GM21825 (cell line): Measurements from ENCODE around the gene ZER1.
A peak's percentile ranks its signal among the peaks of the same experiment; 100 is the strongest.
"Not testable (repeated sequence)": the region's sequence is repeated elsewhere in the genome, so short reads cannot be mapped to it uniquely, and the experiment has no call there.

Experiments used
- ATAC-seq: cut with Tn5 transposase; IDR thresholded peaks from one replicate; pipeline ENCODE4 v1.9.1; 2021; ENCODE audit warnings: mild to moderate bottlenecking, moderate library complexity; ENCODE audit not compliant: unreplicated experiment

ZER1 gene

DNA sequence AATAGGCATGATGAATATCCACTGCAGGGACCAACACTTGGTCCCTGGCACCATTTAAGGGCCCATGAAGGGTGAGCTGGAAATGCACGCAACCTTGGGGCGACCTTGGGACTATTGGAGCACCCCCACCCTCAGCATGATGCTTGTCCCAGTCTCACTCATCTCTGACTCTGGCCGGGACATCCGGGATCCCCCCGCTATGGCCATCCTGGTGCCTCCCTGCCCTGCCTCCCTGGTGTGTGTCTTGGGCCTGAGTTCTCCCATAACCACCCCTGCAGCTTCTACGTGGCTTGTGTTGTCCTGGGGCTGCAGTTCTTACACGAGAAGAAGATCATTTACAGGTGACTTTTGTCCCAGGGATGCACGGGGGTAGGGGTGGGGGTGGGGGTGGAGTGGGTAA, 53.7 kb downstream of the ZER1 start:
- ATAC-seq: no peak

DNA sequence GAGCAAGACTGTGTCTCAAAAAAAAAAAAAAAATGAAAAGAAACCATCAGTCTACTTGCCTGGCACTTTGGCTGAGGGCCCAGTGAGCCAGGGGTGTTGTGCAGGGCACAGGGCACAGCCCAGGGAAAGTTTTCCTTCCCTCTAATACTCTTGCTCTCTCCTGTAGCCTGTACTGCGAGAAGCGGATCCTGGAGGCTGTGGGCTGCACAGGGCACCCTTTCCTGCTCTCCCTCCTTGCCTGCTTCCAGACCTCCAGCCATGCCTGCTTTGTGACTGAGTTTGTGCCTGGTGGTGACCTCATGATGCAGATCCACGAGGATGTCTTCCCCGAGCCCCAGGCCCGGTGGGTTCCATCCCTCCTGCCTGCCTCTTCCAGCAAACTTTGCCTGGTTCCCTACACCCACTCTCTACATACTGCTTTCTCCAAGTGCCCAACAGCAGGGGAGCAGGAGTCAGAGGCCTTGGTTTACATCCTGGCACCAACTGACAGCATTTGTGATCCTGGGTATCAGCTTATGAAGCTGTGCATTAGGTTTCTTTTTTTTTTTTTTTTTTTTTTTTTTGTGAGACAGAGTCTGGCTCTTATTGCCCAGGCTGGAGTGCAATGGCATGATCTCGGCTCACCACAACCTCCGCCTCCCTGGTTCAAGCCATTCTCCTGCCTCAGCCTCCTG, 55.0 kb downstream of the ZER1 start:
- no peak for ATAC-seq

DNA sequence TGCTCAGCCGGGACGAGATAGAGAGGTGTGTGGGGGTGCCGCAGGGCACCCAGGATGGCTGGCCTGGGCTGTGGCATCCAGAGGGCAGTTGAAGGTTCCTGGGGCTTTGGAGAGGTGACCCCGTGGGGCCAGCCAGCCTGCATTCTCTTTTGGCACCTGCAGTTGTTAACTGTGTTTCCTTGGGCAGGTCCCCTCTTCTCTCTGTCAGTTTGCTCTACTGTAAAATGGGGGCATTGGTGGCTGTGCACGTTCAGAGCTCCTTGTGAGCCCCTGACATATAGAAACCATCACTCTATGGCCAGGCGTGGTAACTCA, 56.3 kb downstream of the ZER1 start:
- no peak for ATAC-seq

DNA sequence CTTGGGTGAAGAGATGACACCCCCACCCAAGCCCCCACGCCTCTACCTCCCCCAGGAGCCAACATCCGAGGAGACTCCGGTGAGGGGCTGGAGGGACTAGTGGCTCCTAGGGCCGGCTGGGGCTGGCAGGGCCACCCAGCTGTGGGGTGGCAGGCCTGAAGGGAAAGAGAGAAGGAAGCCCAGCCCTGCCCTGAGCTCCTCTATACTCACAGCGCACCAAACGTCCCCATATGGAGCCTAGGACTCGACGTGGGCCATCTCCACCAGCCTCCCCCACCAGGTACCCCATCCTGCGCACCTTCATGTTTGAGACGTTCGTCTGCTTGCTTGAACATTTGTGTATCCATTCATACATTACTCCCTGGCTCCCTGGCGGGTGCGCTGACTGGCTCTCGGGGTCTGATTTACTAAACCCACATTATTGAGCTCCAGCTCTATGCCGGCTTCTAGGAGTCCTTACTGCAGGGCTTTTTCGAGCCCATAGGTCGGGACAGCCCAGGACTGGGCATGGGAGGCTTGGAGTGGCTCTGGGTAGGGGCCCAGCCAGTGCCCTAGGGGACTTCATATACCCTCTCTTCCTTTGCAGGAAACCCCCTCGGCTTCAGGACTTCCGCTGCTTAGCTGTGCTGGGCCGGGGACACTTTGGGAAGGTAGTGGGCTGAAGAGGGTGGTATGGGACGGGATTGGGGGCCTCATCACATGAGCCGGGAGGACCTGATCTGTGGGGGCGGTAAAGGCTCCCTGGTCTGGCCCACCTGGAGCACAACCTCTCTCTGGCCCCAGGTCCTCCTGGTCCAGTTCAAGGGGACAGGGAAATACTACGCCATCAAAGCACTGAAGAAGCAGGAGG, 56.9 kb downstream of the ZER1 start:
- ATAC-seq: no peak

DNA sequence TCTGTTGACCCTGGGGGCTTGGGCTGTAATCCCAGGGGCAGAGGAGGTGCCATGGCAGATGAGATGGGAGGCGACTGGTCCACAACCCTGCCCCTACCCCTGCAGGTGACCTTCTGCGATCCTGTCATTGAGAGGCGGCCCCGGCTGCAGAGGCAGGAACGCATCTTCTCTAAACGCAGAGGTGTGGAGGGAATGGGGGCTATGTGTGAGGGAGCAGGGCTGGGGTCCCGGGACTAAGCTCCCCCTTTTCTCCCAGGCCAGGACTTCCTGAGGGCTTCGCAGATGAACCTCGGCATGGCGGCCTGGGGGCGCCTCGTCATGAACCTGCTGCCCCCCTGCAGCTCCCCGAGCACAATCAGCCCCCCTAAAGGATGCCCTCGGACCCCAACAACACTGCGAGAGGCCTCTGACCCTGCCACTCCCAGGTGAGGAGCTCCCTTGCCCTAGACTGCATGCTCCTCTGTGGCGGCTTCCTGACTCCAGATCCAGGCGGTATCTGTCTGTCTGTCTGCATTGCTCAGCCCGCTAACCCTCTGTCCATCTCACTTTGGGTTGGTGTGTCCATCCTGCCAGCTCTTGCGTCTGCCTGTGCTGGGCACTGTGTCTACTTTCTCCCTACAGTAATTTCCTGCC, 57.7 kb downstream of the ZER1 start:
- no peak for ATAC-seq

DNA sequence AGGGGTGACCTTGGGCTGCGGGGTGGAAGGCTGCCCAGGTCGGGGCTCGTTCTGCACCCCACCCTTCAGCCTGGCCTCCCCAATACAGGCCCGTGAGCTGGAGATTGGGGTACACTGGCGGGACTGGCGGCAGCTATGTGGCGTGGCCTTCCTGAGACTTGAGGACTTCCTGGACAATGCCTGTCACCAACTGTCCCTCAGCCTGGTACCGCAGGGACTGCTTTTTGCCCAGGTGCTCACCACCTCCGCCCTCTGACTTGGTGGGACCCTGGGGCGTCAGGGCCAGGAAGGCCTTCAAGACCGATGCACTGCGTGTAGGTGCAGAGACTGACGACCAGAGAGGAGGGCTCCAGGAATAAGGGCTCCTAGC, 58.3 kb downstream of the ZER1 start:
- ATAC-seq: no peak

DNA sequence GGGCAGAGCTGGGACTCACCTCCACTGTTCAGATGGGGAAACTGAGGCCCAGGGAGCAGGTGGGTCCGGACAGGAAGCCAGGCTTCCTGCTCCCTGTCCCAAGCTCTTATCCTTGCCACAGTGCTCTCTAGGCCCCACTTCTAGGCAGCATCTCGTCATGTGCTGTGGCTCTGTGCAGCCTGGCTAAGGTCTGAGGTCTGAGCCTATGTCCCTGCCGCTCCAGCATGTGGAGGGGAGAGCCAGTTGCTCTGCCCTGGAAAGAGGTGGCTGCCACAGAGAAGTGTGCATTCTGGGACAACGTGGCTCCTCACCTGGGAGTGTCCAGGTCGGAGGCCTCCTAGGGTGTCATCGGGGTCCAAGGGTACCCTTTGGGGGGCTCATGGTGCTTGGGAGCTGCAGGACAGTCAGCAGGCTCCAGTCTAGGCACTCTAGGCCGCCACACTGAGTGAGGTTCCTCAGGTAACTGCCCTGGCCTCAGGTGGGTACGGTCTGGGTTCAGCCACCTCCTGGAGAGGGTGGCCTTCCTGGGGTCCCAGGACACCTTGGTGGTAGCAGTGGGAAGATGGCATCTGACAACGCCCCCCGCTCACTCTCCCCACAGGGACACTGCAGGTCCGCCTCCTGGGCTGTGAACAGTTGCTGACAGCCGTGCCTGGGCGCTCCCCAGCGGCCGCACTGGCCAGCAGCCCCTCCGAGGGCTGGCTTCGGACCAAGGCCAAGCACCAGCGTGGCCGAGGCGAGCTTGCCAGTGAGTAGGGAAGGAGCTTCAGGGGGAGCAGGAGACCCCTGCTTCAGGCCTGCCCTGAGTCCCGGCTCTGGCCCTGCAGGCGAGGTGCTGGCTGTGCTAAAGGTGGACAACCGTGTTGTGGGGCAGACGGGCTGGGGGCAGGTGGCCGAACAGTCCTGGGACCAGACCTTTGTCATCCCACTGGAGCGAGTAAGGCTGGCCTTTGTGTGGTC, 59.0 kb downstream of the ZER1 start:
- no peak for ATAC-seq

DNA sequence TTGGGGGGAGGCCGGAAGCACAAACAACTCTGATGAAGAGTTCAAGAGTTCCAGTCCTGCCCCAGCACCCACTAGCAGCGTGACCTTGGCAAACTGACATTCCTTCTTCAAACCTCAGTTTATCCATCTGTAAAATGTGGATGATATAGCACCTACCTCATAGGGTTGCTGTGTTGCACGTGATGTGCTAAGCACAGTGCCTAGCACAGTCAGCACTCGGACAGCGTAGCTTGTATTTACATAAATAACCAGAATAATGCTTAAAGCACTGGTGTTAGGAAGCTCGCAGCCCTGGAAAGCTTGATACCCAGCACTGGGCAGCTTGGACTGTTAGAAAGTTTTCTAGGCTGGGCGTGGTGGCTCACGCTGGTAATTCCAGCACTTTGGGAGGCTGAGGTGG, 64.3 kb downstream of the ZER1 start:
- no peak for ATAC-seq

DNA sequence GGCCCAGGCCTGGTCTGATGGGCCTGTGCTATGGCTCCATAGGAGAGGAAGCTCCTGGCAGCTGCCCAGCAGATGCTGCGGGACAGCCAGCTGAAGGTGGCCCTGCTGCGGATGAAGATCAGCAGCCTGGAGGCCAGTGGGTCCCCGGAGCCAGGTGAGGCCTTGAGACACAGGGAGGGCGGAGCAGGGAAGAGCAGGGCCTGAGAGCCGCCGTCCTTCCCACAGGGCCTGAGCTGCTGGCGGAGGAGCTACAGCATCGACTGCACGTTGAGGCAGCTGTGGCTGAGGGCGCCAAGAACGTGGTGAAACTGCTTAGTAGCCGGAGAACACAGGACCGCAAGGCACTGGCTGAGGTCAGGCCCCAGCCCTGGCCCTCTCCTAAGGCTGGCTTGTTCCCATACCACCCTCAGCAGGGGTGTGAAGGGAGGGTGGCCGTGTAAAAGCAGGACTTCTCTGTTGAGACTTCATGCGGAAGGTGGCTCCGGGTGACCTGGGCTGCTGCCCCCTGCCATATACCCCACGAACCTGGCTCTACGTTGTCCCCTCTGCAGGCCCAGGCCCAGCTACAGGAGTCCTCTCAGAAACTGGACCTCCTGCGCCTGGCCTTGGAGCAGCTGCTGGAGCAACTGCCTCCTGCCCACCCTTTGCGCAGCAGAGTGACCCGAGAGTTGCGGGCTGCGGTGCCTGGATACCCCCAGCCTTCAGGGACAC, 64.9 kb downstream of the ZER1 start:
- no peak for ATAC-seq

DNA sequence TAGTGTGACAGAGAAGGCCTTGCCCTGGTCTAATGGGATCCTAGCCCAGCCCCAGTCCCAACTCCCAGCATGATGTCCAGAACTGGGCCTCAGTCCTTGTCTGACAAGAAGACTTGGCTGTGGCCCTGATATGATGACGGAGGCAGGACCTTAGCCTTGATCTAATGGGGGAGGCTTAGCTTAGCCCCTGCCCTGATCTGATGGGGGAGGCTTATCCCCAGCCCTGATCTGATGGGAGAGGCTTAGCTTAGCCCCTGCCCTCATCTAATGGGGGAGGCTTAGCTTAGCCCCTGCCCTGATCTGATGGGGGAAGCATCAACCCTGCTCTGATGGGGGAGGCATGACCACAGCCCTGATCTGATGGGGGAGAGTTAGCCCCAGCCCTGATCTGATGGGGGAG, 65.7 kb downstream of the ZER1 start:
- ATAC-seq: no peak

DNA sequence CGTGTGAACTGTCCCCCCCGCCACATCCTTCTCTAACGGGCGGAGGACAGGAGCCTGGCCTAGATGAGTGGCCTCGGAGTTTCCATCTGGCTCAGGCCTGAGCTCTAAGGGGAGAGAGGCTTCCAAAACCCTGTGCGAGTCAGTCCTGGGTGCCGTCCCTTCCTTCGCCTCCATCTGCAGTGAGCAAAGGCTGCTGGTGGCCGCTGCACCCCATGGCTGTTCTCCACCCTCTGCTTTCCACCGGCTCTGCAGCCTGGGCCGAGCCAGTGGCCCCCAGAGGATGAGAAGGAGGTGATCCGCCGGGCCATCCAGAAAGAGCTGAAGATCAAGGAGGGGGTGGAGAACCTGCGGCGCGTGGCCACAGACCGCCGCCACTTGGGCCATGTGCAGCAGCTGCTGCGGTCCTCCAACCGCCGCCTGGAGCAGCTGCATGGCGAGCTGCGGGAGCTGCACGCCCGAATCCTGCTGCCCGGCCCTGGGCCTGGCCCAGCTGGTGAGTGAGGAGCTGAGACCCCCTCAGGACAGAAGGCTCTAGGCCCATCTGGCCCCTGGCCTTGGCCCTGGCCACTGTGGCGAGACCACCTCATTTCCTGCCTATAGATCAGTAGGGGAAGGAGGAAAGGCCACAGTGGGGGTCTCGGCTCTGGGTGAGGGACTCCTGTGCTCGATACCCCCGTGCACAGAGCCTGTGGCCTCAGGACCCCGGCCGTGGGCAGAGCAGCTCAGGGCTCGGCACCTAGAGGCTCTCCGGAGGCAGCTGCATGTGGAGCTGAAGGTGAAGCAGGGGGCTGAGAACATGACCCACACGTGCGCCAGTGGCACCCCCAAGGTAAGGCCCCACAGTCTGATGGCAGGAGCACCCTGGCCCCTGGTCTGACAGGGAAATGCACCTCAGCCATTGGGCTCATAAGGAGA, 66.4 kb downstream of the ZER1 start:
- ATAC-seq: no peak

DNA sequence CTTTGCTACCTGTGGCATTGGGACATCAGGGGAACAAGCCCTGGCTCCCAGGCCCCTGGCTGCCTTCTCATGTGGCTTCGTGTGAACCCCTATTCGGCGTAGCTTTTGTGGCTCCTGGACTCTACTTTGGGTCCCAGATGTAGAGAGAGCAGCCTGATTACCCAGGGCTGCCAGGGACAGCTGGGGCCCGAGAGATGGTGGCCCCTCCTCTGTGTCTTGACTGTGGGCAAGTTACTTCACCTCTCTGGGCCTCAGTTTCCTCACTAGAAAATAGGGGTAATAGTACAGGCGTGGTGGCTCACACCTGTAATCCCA, 67.4 kb downstream of the ZER1 start:
- no peak for ATAC-seq

DNA sequence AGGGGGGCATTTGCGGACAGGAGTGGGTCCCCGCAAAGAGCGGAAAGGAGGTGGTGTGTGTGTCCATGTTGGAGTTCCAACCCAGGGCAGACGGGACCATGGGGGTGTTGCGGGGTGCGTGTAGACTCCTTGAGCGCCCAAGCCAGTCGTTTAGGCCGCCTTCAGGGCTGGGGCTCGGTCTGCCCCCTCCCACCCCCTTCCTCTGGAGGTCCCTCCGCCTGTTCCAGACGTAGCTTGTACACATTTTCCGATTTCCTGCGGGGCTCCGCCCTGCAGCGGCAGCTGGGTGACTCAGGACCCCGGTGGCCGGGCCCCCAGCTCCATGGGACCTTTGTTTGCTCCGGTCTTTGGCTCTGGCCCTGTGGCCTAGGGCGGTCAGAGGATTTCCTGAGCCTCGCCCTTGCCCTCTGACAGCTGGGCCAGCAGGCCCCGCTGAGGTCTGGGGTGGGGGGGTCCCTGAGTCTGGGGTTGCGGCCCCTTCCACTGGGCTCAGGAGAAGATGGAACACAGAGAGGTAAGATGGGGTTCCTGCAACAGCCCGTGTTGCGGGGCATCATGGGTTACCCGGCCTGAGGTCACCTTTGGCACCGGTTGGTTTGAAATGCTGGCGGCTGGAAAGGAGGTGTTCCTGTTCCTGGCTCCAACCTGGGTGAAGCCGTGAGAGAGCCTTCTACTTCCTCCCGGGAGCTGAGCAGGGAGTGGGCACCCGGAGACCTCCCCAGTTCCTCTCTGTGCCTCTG, 67.9 kb downstream of the ZER1 start:
- no peak for ATAC-seq

DNA sequence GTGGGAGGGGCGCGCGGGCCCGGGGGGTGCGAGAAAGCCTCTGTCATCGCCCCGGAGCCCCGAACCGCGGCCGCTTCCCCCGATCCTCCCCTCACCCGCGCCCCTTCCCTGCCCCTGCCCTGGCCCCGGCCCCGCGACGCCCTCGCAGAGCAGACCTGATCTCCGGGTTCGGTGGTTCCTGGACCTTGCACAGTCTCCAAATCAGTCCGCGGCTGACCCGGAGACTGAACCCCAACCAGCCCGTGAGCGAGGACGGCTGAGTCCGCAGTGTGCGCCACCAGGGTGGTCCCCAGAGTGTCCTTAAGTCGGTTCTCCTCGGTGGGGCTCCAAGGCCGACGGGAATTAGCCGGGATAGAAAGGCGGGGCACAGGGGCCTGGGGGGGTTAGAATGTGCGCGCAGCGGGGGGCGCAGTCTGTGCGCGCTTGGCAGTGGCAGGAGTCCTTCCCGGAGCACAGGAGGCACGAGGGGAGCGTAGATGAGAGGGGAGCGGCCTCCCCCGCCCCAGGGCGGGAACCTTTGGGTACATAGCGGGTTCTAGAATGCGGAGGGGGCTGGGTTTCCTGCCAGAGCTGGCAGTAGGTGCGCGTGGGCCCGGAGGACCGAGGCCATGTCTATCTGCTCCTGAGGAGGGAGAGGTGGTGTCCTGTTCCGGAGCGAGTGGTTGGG, 68.6 kb downstream of the ZER1 start:
- no peak for ATAC-seq

DNA sequence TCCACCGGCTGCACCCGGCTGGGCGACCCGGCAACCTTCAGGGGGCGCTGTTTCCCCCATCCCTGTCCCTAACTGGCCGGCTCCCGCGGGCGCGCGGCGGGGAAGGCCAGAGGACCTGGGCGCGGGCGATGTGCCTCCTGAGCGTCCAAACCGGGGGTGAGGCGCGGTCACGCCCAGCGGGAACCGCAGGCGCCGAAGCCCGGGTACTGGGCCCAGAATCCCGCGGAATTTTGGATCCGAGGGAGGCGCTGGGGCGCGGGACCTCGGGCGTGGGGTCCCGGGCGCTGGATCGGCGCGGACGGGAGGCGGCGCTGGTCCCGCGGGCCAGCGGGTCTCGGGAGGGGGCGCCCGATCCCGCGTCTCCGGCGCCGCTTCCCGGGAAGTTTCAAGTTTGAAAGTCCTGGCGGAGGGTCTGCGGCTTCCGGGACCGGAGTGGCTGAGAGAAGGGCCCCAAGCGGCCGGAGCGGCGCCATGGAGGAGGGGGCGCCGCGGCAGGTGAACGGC, 69.2 kb downstream of the ZER1 start, which contains the start of gene PKN3:
Gene PKN3 (plus strand): TSS at position 59 of the 504 bp plus-strand sequence. CDS start 413 bp downstream, at position 472.
- ATAC-seq: peak; percentile 80

DNA sequence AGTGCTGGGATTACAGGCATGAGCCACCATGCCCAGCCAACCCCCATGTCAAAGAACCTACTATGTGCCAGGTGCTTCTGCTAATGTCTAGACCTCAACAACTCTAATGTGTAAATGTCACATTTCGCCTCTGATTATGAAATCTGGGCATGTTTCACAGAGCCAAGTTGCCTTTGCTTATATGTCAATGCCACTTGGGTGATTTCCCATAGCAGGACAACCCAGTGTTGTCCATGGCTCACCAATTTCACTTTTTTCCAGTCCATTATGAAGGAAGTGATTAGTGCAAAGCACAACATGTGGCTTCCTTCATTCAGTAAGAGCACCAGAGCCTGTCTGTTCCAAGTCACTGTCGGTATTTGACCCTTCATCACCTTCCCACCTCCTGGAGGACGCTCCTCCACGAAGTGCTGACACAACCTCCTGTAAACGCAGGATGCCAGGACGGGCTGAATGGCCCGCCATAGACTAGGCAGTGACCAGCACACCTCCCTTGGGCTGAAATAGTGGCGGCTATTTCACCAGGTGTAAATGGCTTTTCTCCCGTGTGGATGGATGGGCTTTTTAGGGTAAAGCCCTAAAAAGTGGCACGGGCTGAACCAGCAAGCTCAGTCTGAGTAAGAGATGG, 70.4 kb downstream of the ZER1 start:
- no peak for ATAC-seq

DNA sequence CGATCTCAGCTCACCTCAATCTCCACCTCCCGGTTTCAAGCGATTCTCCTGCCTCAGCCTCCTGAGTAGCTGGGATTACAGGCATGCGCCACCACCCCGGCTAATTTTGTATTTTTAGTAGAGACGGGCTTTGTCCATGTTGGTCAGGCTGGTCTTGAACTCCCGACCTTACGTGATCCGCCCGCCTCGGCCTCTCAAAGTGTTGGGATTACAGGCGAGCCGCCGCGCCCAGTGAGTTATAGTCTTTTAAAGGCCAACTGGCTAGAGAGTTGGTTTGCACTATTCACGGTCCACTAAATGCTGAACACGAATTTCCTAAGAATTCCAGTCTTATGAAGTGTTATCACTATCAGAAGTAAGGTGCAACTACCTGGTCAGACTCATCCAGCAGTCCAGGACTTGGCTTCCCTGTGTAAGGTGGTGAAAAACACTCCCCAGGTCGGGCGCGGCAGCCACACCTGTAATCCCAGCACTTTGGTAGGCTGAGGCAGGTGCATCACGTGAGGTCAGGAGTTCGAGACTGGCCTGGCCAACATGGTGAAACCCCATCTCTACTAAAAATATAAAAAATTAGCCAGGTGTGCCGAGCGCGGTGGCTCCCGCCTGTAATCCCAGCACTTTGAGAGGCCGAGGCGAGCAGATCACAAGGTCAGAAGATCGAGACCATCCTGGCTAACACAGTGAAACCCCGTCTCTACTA, 72.5 kb downstream of the ZER1 start:
- not testable (repeated sequence) for ATAC-seq
